Lower leg skin (tissue), 4 donors: ENCODE data around the gene ACHE. TPM values are rescaled to one million over a fixed set of nuclear protein-coding genes. Genes with fewer than 3 reads are reported as not detected.
"Not testable (repeated sequence)": the region's sequence is repeated elsewhere in the genome, so short reads cannot be mapped to it uniquely, and the experiment has no call there.

ENCODE experiments used
- DNase-seq, 2 donors: peaks; one replicate each; pipeline ENCODE4 v3.0.0-alpha.2; 2019; ENCODE audit warnings: low spot score in 2 of 2
- H3K4me3 ChIP-seq: fragments of 200-600 bp; sonication (generic); 2 replicates; pipeline ENCODE4 v1.5.1; 2017; ENCODE audit warnings: mild to moderate bottlenecking, low read depth; ENCODE audit not compliant: poor library complexity, severe bottlenecking
- POLR2A ChIP-seq, 2 donors: fragments of 450-650 bp; IDR thresholded peaks; one replicate each; pipeline ENCODE4 v1.6.1; 2016 to 2017; ENCODE audit warnings: antibody characterized with exemption in 2 of 2, mild to moderate bottlenecking in 1 of 2, moderate library complexity in 1 of 2
- WGBS, 2 donors: methylation state at CpG; one replicate each; pipeline ENCODE4 v1.1.5; 2018; 5-methylcytosine and 5-hydroxymethylcytosine counted together
- intact Hi-C: fragments of 100-400 bp; cut with DNase I; formaldehyde crosslinking; loops from one replicate; pipeline ENCODE4 v1.15.0; 2023; ENCODE audit warnings: low total_unique reads
- total RNA-seq, 4 donors: library from RNA; depleted of rRNA; stranded (reverse); fragments of >200 nt; gene quantifications; one replicate each; pipeline ENCODE4 v1.1.0, GENCODE V29; 2016
- TF ChIP-seq, protein P1 (sequence below), 3 donors: fragments of 450-650 bp; IDR thresholded peaks; one replicate each; pipeline ENCODE4 v1.5.1; 2016; ENCODE audit warnings: antibody characterized with exemption in 3 of 3, mild to moderate bottlenecking in 3 of 3, moderate library complexity in 2 of 3

ACHE gene
- total RNA-seq, 4 donors from 2014 or later: 0.88 to 2.7 (median 1.1) TPM; not detected in 1

DNA sequence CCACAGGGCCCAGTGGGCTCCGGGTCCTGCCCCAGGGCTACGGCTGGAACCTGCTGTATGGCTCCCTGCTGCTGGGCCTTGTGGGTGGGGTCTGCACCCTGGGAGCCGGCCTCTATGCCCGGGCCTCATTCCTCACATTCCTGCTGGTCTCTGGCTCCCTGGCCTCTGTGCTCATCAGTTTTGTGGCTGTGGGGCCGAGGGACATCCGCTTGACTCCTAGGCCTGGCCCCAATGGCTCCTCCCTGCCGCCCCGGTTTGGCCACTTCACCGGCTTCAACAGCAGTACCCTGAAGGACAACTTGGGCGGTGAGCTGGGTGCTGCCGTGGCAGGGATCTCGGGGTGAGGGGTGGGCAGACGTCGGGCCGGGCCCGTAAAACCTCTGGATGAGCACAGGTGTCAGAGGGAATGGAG is 38.8 kb downstream of the ACHE start:
- no peak for DNase-seq
- intact Hi-C loops: loop anchor here (10.0 kb wide), 2 partner anchors 292 to 392 kb away; partner anchors contain the start of gene SPACDR
- 92 to 95% methylated on average over 16 of the region's 16 CpGs for WGBS, 2 donors
- no peak for TF ChIP-seq POLR2A (IDR thresholded peaks at IDR 0.05)
- TF ChIP-seq, protein P1, sequence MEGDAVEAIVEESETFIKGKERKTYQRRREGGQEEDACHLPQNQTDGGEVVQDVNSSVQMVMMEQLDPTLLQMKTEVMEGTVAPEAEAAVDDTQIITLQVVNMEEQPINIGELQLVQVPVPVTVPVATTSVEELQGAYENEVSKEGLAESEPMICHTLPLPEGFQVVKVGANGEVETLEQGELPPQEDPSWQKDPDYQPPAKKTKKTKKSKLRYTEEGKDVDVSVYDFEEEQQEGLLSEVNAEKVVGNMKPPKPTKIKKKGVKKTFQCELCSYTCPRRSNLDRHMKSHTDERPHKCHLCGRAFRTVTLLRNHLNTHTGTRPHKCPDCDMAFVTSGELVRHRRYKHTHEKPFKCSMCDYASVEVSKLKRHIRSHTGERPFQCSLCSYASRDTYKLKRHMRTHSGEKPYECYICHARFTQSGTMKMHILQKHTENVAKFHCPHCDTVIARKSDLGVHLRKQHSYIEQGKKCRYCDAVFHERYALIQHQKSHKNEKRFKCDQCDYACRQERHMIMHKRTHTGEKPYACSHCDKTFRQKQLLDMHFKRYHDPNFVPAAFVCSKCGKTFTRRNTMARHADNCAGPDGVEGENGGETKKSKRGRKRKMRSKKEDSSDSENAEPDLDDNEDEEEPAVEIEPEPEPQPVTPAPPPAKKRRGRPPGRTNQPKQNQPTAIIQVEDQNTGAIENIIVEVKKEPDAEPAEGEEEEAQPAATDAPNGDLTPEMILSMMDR (IDR thresholded peaks at IDR 0.05): no peak
- no peak overlapping the region for H3K4me3 ChIP-seq

DNA sequence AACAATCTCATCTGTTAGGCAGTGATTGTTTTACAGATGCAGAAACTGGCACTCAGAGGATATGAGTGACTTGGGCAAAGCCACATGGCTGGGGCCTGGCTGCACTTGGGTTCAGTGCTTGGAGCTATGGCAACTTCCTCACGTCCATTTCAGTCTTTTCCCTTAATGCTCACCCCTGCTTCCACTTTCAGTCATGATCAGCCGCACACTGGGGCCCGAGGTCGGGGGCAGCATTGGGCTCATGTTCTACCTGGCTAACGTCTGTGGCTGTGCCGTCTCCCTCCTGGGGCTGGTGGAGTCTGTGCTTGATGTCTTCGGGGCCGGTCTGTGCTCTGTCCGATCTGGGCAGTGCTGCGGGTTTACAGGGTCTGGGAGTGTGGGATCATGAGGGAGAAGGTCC is 40.2 kb downstream of the ACHE start:
- TF ChIP-seq, protein P1 (IDR thresholded peaks at IDR 0.05): no peak
- no peak for TF ChIP-seq POLR2A (IDR thresholded peaks at IDR 0.05)
- intact Hi-C loops: loop anchor here (10.0 kb wide), 2 partner anchors 291 to 391 kb away; partner anchors contain the start of gene SPACDR
- no peak overlapping the region for H3K4me3 ChIP-seq
- WGBS, 2 donors: 94 to 97% methylated on average over 10 of the region's 10 CpGs
- no peak for DNase-seq

DNA sequence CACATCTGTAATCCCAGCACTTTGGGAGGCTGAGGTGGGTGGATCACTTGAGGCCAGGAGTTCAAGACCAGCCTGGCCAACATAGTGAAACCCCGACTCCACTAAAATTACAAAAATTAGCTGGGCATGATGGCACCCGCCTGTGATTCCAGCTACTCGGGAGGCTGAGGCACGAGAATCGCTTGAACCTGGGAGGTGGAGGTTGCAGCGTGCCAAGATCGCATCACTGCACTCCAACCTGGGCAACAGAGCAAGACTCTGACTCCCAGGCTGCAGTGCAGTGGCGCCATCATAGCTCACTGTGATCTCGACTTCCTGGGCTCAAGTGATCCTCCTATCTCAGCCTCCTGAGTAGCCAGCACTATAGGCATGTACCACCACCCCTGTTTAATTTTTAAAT is 40.8 kb downstream of the ACHE start:
- DNase-seq, H3K4me3 ChIP-seq: not testable (repeated sequence)
- intact Hi-C loops: loop anchor here (5.0 to 10.0 kb wide), 4 partner anchors 53 to 390 kb away; partner anchors contain the start of genes GIGYF1 and SPACDR
- 92 to 96% methylated on average over 9 of the region's 9 CpGs for WGBS, 2 donors

DNA sequence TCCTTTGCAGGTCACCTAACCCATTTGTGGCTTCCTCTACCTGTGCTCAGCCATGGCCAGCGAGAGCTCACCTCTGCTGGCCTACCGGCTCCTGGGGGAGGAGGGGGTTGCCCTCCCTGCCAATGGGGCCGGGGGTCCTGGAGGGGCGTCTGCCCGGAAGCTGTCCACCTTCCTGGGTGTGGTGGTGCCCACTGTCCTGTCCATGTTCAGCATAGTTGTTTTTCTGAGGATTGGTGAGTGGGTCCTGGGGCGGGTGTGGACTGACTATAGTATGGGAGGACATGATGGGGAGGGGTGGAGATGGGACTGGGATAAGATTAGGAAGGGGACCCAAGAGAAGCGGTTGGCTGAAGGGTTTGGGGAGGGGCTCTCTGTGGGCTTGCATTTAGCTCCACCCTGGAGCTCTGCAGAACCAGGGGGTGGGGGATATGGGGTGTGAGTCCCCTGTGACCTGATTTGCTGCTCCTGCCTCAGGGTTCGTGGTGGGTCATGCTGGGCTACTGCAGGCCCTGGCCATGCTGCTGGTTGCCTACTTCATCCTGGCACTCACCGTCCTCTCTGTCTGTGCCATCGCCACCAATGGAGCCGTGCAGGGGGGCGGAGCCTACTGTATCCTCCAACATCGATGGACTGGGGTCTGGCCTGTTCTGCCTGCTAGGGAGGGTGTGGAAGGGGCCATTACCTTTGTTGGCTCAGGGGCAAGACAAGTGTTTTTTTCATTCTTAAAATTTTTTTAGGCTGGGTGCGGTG is 41.4 kb downstream of the ACHE start:
- no peak for DNase-seq
- intact Hi-C loops: loop anchor here (5.0 to 10.0 kb wide), 4 partner anchors 52 to 390 kb away; partner anchors contain the start of genes GIGYF1 and SPACDR
- TF ChIP-seq, protein P1 (IDR thresholded peaks at IDR 0.05): no peak
- TF ChIP-seq POLR2A (IDR thresholded peaks at IDR 0.05): no peak
- H3K4me3 ChIP-seq: no peak overlapping the region
- WGBS, 2 donors: 85 to 91% methylated on average over 14 of the region's 14 CpGs

DNA sequence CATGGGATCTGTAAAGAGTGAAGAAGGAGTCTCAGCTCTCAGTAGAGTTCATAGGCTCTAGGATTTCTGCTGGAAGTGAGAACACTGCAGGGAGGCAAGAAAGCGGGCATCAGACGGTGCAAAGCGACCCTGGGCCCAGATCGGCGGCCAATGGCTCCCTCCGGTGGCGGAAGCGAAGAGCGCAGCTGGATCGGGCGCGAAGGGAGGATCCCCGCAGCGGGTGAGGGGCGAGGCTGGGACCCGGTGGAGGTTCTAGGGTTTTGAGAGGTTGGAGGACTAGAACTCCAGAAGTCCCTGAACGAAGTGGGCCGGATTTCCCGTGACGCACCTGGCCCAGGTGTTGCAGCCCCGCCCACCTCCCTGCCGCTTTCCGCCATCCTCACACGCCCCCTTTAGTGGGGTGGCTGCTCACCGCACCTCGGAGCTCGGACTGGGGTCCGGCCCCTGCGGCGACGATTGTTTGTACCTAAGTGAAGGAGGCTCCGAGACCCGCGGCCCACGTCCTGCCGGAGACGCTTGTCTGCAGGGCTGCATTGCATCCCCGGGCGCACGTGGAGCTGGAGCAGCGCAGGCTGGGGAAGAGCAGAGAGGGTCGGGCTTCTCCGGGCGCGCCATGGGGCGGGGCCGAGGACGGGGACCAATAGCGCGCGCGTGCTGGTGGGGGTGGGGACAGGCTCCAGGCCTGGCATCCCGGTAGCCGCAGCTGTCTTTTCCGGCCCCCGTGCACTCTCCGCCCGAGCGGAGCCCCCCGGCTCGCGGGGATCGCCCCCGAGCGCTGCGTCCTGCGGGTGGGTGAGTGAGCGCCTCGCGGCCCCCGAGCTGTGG is 43.4 kb downstream of the ACHE start, which contains the start of gene SLC12A9:
SLC12A9 (plus strand) TSS at position 666 of the 825 bp plus-strand sequence. CDS start 1,485 bp downstream, outside the sequence.
- intact Hi-C loops: loop anchor here (5.0 to 10.0 kb wide), 4 partner anchors 50 to 387 kb away; partner anchors contain the start of genes GIGYF1 and SPACDR
- no peak for TF ChIP-seq POLR2A (IDR thresholded peaks at IDR 0.05)
- TF ChIP-seq, protein P1 (IDR thresholded peaks at IDR 0.05): peak in 1 of 3 donors; percentile 83
- H3K4me3 ChIP-seq: peak within 1 kb of the TSS; percentile 90
- DNase-seq: peak; percentile 86 to 98
- WGBS, 2 donors: 0 to 1% methylated on average over 59 to 65 of the region's 71 CpGs

DNA sequence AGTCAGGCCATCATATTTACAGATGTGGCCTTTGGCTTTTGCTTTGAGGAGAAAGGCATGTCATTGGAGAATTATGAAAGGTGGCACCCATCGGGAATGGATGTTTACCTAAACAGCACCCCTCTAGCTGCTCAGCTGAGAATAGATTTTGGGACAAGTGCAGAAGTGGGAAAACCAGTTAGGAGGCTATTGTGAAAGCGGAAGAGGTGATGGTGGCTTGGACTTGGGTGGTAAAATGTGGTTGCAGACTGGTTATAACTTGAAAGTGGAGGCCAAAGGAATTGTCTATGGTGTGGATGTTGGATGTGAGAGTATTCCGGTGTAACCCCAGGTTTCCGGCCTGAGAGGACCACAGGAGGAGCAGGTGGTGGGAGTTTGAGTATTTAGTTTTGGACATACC is 48.3 kb downstream of the ACHE start:
- TF ChIP-seq POLR2A (IDR thresholded peaks at IDR 0.05): no peak
- TF ChIP-seq, protein P1 (IDR thresholded peaks at IDR 0.05): no peak
- H3K4me3 ChIP-seq: no peak overlapping the region
- intact Hi-C loops: no loop called here
- DNase-seq: no peak
- 78 to 88% methylated on average over 4 of the region's 4 CpGs for WGBS, 2 donors
